ENCODE results near the gene CLCN5. TPM values are rescaled to one million over a fixed set of nuclear protein-coding genes. Genes with fewer than 3 reads are reported as not detected.

The CLCN5 gene
- total and polyA plus RNA-seq, 4 donors = 2.7 to 18.5 (median 7.5) TPM

DNA sequence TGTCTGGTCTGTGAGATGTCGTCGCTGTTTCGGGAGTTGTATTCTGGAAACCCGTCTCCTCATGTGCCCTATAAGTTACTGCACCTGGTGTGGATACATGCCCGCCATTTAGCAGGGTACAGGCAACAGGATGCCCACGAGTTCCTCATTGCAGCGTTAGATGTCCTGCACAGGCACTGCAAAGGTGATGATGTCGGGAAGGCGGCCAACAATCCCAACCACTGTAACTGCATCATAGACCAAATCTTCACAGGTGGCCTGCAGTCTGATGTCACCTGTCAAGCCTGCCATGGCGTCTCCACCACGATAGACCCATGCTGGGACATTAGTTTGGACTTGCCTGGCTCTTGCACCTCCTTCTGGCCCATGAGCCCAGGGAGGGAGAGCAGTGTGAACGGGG lies 41.7 kb upstream of the CLCN5 start:
- Histone ChIP-seq H3K36me3 (ENCODE audit: control insufficient read depth in 4 of 4, insufficient read depth in 4 of 4, low read length in 4 of 4) (no peaks in the 10 kb centered on the region), H3K27me3 (ENCODE audit: control insufficient read depth in 3 of 3, insufficient read depth in 3 of 3, low read length in 2 of 3) (peaks cover 0 to 3% (median 0%) of the 10 kb centered on the region in 3 donors), H3K4me3 (no peak overlapping the region), H3K27ac (ENCODE audit: low read depth in 1 of 2, low read length in 1 of 2) (no peak overlapping the region), H3K9ac (ENCODE audit: insufficient read depth in 1 of 2, low read length in 2 of 2) (no peak overlapping the region), H3K9me3 (ENCODE audit: control insufficient read depth in 4 of 4, insufficient read depth in 3 of 4, low read length in 3 of 4) (peaks cover 0 to 2% (median 0%) of the 10 kb centered on the region in 4 donors), H3K4me1 (ENCODE audit: control insufficient read depth in 5 of 5, insufficient read depth in 5 of 5, low read length in 5 of 5) (peaks cover 0 to 11% (median 3%) of the 10 kb centered on the region in 5 donors)
- no peak for DNase-seq
- TF ChIP-seq, protein P1, sequence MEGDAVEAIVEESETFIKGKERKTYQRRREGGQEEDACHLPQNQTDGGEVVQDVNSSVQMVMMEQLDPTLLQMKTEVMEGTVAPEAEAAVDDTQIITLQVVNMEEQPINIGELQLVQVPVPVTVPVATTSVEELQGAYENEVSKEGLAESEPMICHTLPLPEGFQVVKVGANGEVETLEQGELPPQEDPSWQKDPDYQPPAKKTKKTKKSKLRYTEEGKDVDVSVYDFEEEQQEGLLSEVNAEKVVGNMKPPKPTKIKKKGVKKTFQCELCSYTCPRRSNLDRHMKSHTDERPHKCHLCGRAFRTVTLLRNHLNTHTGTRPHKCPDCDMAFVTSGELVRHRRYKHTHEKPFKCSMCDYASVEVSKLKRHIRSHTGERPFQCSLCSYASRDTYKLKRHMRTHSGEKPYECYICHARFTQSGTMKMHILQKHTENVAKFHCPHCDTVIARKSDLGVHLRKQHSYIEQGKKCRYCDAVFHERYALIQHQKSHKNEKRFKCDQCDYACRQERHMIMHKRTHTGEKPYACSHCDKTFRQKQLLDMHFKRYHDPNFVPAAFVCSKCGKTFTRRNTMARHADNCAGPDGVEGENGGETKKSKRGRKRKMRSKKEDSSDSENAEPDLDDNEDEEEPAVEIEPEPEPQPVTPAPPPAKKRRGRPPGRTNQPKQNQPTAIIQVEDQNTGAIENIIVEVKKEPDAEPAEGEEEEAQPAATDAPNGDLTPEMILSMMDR (IDR thresholded peaks at IDR 0.05; ENCODE audit: control extremely low read depth, extremely low read depth) = no peak
- no peak for ATAC-seq (ENCODE audit: insufficient read depth, low FRiP score)
- 83 to 90% methylated on average over 12 of the region's 12 CpGs for WGBS, 2 donors

DNA sequence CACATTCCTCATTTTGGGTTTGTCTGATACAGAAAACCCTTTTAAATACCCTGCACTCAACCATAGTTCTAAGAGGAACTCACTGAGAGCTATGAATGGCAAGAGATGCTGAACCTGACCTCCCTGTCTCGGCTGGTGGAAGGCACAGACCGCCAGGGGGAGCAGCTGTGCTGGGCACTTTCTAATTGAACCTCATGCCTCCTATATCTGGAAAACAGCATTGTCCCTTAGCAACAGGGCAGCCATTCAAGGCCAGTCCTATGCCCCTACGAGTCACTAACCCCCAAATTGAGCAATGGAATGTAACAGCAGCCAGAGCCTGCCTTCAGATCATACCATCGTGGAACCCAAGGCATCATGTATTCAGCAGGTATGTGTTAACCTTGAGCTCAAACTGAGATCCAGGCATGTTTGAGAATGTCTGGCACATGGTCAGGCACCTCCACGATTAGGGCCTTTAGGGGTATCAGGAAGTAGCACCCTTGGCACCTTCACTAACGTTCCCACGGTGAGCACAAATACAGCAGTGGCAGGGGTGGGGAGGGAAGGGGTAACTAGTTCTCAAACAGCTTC lies 38.0 kb upstream of the CLCN5 start:
- no peak overlapping the region for H3K9ac ChIP-seq (ENCODE audit: insufficient read depth in 1 of 2, low read length in 2 of 2)
- no peak overlapping the region for H3K27ac ChIP-seq (ENCODE audit: low read depth in 1 of 2, low read length in 1 of 2)
- H3K9me3 ChIP-seq (ENCODE audit: control insufficient read depth in 4 of 4, insufficient read depth in 3 of 4, low read length in 3 of 4) = peaks cover 0 to 2% (median 0%) of the 10 kb centered on the region in 4 donors
- peak; percentile 31 for ATAC-seq (ENCODE audit: insufficient read depth, low FRiP score)
- no peaks in the 10 kb centered on the region for H3K36me3 ChIP-seq (ENCODE audit: control insufficient read depth in 4 of 4, insufficient read depth in 4 of 4, low read length in 4 of 4)
- DNase-seq = peak; percentile 61 to 72 (median 62)
- TF ChIP-seq, protein P1 (IDR thresholded peaks at IDR 0.05; ENCODE audit: control extremely low read depth, extremely low read depth) = peak; percentile 51
- H3K27me3 ChIP-seq (ENCODE audit: control insufficient read depth in 3 of 3, insufficient read depth in 3 of 3, low read length in 2 of 3) = peaks cover 0 to 6% (median 3%) of the 10 kb centered on the region in 3 donors
- H3K4me3 ChIP-seq = no peak overlapping the region
- peaks cover 0 to 7% (median 0%) of the 10 kb centered on the region in 5 donors for H3K4me1 ChIP-seq (ENCODE audit: control insufficient read depth in 5 of 5, insufficient read depth in 5 of 5, low read length in 5 of 5)
- 31 to 44% methylated on average over 7 of the region's 7 CpGs for WGBS, 2 donors

DNA sequence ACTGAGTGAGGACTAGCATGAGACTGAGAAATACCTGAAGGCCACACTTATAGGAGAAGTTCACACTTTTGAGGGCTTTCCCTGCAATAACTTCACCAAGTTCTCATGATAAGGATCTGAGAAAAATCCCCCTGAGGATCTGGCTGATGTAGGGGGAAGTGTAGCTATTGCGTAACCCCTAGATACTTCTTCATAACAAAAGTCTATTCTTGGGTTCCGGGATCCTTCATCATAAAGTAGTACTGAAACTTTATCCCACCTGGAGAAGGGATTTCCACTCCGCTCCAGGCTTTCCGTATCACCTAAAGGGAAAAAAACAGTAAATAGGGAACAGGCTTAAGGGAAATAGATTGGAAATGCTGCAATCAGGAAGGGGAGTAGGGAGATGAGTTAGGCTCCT lies 29.9 kb upstream of the CLCN5 start:
- peak in 1 of 3 donors; percentile 23 for DNase-seq
- Histone ChIP-seq H3K9me3 (ENCODE audit: control insufficient read depth in 4 of 4, insufficient read depth in 3 of 4, low read length in 3 of 4) (peaks cover 0 to 3% (median 0%) of the 10 kb centered on the region in 4 donors), H3K4me3 (no peak overlapping the region), H3K36me3 (ENCODE audit: control insufficient read depth in 4 of 4, insufficient read depth in 4 of 4, low read length in 4 of 4) (no peaks in the 10 kb centered on the region), H3K27me3 (ENCODE audit: control insufficient read depth in 3 of 3, insufficient read depth in 3 of 3, low read length in 2 of 3) (peaks cover 0 to 3% (median 0%) of the 10 kb centered on the region in 3 donors), H3K9ac (ENCODE audit: insufficient read depth in 1 of 2, low read length in 2 of 2) (no peak overlapping the region), H3K27ac (ENCODE audit: low read depth in 1 of 2, low read length in 1 of 2) (no peak overlapping the region), H3K4me1 (ENCODE audit: control insufficient read depth in 5 of 5, insufficient read depth in 5 of 5, low read length in 5 of 5) (no peaks in the 10 kb centered on the region)
- TF ChIP-seq, protein P1 (IDR thresholded peaks at IDR 0.05; ENCODE audit: control extremely low read depth, extremely low read depth) = no peak
- ATAC-seq (ENCODE audit: insufficient read depth, low FRiP score) = no peak
- WGBS, 2 donors = 50 to 70% methylated on average over 4 of the region's 4 CpGs
